Testis (tissue), 2 donors: Measurements from ENCODE around the gene MGAT3.

Experiments used
- CTCF ChIP-seq, 3 experiments: fragments of 450-650 bp in 2 of 3; fragments of 200-600 bp in 1 of 3; sonication (generic) in 1 of 3; IDR thresholded peaks; one replicate each; pipeline ENCODE4 v1.5.1; 2016 to 2019; ENCODE audit warnings: antibody characterized with exemption in 3 of 3, mild to moderate bottlenecking in 2 of 3, moderate library complexity in 1 of 3
- POLR2A ChIP-seq: fragments of 450-650 bp; IDR thresholded peaks from one replicate; pipeline ENCODE4 v1.6.1; 2017; ENCODE audit warnings: antibody characterized with exemption, mild to moderate bottlenecking, moderate library complexity

- no peak for TF ChIP-seq POLR2A
- no peak for TF ChIP-seq CTCF (IDR thresholded peaks at IDR 0.05)
These were observed 46.5 kb upstream of the MGAT3 start for GRCh38 chr22:39410264-39410663.
